HG02798 (cell line): ENCODE measurements around the gene OR6C4.
"Not testable (repeated sequence)": the region's sequence is repeated elsewhere in the genome, so short reads cannot be mapped to it uniquely, and the experiment has no call there.

Source experiments
- ATAC-seq: cut with Tn5 transposase; IDR thresholded peaks from one replicate; pipeline ENCODE4 v1.9.1; 2021; ENCODE audit warnings: mild to moderate bottlenecking; ENCODE audit not compliant: unreplicated experiment, poor library complexity

The OR6C4 gene

GRCh38 chr12:55549302-55549701 lies at the start of gene OR6C4:
TSS of gene OR6C4 (plus strand) at chr12:55549602. CDS start at chr12:55551227, 1,625 bp downstream.
- ATAC-seq = no peak

DNA sequence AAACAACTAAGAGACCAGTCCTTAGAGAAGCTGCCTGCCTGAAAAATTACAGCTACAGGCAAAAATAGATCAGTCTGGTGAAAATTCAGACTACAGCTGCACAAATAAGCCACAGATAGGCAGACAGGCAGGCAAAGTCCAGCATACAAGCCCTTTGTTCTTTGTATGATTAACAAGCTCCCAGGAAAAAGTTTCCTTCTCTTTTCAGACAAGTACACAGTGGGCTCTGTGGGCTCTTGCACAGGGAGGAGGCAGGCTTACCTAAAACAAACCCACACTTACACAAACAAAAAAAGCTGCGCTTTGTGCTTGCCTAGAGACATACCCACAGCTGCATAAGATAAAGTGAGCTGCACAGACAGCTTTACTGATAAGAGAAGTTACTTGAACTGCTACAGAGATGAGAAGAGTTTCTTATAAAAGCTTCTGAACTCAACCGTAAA lies 49.6 kb upstream of the OR6C4 start:
- no peak for ATAC-seq

- no peak for ATAC-seq
Observed at GRCh38 chr12:55501601-55502000, 47.8 kb upstream of the OR6C4 start.

GRCh38 chr12:55515696-55516095 lies 33.7 kb upstream of the OR6C4 start:
- no peak for ATAC-seq

GRCh38 chr12:55516391-55516790 lies 33.0 kb upstream of the OR6C4 start:
- no peak for ATAC-seq

DNA sequence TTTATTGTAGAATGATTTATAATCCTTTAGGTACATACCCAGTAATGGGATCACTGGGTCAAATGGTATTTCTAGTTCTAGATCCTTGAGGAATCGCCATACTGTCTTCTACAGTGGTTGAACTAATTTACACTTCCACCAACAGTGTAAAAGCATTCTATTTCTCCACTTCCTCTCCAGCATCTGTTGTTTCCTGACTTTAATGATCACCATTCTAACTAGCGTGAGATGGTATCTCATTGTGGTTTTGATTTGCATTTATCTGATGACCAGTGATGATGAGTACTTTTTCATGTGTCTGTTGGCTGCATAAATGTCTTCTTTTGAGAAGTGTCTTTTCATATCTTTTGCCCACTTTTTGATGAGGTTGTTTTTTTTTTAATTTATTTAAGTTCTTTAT lies 1.2 kb upstream of the OR6C4 start:
- ATAC-seq = not testable (repeated sequence)

DNA sequence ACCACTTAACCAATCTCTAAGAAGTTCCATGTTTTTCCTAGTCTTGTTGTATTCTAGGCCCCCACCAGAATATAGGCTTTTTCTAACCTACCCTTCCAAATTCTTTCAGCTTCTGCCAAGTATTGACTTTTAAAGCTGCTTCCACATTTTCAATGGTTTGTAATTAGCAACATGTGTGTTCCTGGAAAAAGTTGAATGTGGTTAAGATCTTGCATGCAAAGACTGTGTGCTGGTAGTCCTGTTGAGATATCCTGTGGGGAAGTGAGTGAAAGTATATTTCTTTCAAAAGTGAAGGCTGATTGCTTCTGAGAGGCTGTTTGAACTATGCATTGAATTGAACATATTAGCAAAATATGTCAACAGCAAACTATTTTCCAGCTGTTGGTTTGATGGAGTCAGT lies 646 bp upstream of the OR6C4 start:
- ATAC-seq = no peak

- ATAC-seq = no peak
Observed at GRCh38 chr12:55554296-55554695, 4.9 kb downstream of the OR6C4 start.

GRCh38 chr12:55570060-55570459 lies 20.7 kb downstream of the OR6C4 start:
- not testable (repeated sequence) for ATAC-seq

DNA sequence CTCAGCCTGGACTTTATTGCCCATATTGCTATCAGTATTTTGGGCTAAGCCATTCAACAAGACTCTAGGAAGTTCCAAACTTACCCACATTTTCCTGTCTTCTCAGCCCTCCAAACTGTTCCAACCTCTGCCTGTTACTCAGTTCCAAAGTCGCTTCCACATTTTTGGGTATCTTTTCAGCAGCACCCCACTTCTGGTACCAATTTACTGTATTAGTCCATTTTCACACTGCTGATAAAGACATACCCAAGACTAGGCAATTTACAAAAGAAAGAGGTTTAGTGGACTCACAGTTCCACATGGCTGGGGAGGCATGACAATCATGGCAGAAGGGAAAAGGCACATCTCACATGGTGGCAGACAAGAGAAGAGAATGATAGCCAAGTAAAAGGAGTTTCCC lies 21.3 kb downstream of the OR6C4 start:
- ATAC-seq = not testable (repeated sequence)

GRCh38 chr12:55572168-55572567 lies 22.8 kb downstream of the OR6C4 start, which contains the start of gene OR2AP1:
TSS of gene OR2AP1 (plus strand) at chr12:55572468. CDS start at chr12:55574415, 1,947 bp downstream.
- no peak for ATAC-seq

- ATAC-seq = no peak
Observed at GRCh38 chr12:55582066-55582465, 32.7 kb downstream of the OR6C4 start.

DNA sequence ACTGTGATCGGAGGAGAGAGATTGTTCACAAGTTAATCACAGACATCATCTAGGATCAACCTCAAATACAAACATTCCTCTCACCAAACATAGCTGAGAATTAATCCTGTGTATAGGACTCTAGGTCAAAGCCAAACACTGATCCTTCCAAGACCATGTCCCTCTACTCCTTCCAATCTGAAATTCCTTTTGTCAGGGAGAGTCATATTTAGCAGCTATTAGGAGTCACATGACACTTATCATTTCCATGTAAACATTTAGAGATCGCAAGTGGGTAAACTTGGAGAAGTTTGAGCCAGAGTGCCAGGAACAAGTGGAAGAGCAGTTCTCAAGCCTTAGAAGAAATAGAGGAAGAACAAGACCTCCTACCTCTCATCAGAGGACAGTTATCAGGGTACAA lies 36.4 kb downstream of the OR6C4 start:
- no peak for ATAC-seq

- not testable (repeated sequence) for ATAC-seq
Observed at GRCh38 chr12:55590152-55590551, 40.8 kb downstream of the OR6C4 start.
